Measurements from ENCODE around the gene PTPRT. TPM values are rescaled to one million over a fixed set of nuclear protein-coding genes. Genes with fewer than 3 reads are reported as not detected.

PTPRT gene
- total RNA-seq, 1 experiment from 2014 or later: 0.13 TPM

DNA sequence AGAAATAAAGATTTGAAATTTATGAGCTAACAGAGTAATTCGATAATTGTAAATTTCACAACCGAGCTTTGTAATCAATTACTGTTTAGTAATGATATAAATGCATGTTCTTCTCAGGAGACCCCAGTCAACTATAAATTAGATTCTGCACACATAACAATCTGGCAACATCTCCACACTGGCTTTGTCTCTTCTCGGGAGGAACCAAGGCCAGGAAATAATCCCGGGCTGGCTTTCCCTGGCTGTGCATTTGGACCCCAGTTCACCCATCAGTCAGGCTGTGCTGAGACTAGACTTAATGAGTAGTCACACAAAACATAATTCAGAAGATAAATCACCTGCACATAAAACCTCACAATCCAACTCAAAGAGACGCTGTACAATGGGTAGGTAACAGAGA, 65.5 kb downstream of the PTPRT start:
- H3K79me1 ChIP-seq (ENCODE audit: insufficient read depth, low read depth, low read length, poor library complexity, severe bottlenecking): no peaks in the 10 kb centered on the region
- no peak overlapping the region for H4K91ac ChIP-seq (ENCODE audit: insufficient read length, low read depth, low read length)
- no peak overlapping the region for H2BK120ac ChIP-seq (ENCODE audit: low read depth, low read length, poor library complexity, severe bottlenecking)
- H3K27me3 ChIP-seq (ENCODE audit: insufficient read depth, low read length): no peaks in the 10 kb centered on the region
- Mint-ChIP-seq H3K27ac (no peak overlapping the region), H3K4me3 (no peak overlapping the region), H3K36me3 (ENCODE audit: insufficient read depth in 1 of 3, low read depth in 3 of 3) (no peaks in the 10 kb centered on the region), H3K9me3 (no peaks in the 10 kb centered on the region), H3K4me1 (no peaks in the 10 kb centered on the region), H3K27me3 (ENCODE audit: low read depth) (no peaks in the 10 kb centered on the region; the same call in 1 of the 2 replicates)
- H3K14ac ChIP-seq (ENCODE audit: insufficient read depth, low read length): no peak overlapping the region
- no CpG with 5 or more reads among the region's 5 CpGs for WGBS (ENCODE audit: extremely low coverage, insufficient read length, low lambda C conversion rate)
- no peak overlapping the region for H3K56ac ChIP-seq (ENCODE audit: insufficient read length, low read depth, low read length)
- H3T11ph ChIP-seq (ENCODE audit: low read length): no peak overlapping the region
- no peaks in the 10 kb centered on the region for H3K23me2 ChIP-seq (ENCODE audit: insufficient read length, low read depth, low read length, poor library complexity, severe bottlenecking)
- DNase-seq: no peak
- no peak overlapping the region for H2AK5ac ChIP-seq (ENCODE audit: insufficient read length, low read length)
- H3K18ac ChIP-seq (ENCODE audit: insufficient read length, low read depth, low read length): no peak overlapping the region
- H2AFZ ChIP-seq (ENCODE audit: low read length): no peak overlapping the region
- no peak overlapping the region for H2BK15ac ChIP-seq (ENCODE audit: low read depth, low read length)
- H4K5ac ChIP-seq (ENCODE audit: insufficient read length, low read depth, low read length): no peak overlapping the region
- no peaks in the 10 kb centered on the region for H4K20me1 ChIP-seq (ENCODE audit: control insufficient read depth, insufficient read depth, insufficient read length)
- H2BK5ac ChIP-seq (ENCODE audit: insufficient read length, low read length): no peak overlapping the region
- H3K9ac ChIP-seq (ENCODE audit: extremely low read depth, insufficient read length, low read length): no peak overlapping the region
- no peaks in the 10 kb centered on the region for H3K4me1 ChIP-seq (ENCODE audit: insufficient read depth, low read length)
- no peak overlapping the region for H2BK12ac ChIP-seq (ENCODE audit: insufficient read length, low read depth, low read length)
- H2BK20ac ChIP-seq (ENCODE audit: low read depth, low read length, poor library complexity, severe bottlenecking): no peak overlapping the region
- no peaks in the 10 kb centered on the region for H3K9me3 ChIP-seq (ENCODE audit: control insufficient read depth, low read depth, low read length)
- H3K4ac ChIP-seq (ENCODE audit: low read depth, low read length): no peak overlapping the region
- no peaks in the 10 kb centered on the region for H3K79me2 ChIP-seq (ENCODE audit: insufficient read depth, low read length)
- no peak overlapping the region for H3K27ac ChIP-seq (ENCODE audit: insufficient read length, low read depth, low read length)
- H3K23ac ChIP-seq (ENCODE audit: insufficient read length, low read depth, low read length): no peak overlapping the region
- H4K8ac ChIP-seq (replicated peaks; ENCODE audit: insufficient read length, low read depth, low read length): no peak overlapping the region
- TF ChIP-seq CTCF (conservative IDR thresholded peaks at IDR 0.05): no peak
- no peak overlapping the region for H3K4me2 ChIP-seq (ENCODE audit: insufficient read depth, insufficient read length, low read length)
